ENCODE results near the gene TMPRSS6.

- no peak for TF ChIP-seq CTCF (IDR thresholded peaks at IDR 0.05)
- TF ChIP-seq POLR2A (IDR thresholded peaks at IDR 0.05): no peak
These were observed 29.5 kb upstream of the TMPRSS6 start for GRCh38 chr22:37138849-37139561.

Data from Peyer's patch (tissue), 4 donors.